ENCODE data around the gene IPCEF1.
A peak's percentile ranks its signal among the peaks of the same experiment; 100 is the strongest.

The IPCEF1 gene

DNA sequence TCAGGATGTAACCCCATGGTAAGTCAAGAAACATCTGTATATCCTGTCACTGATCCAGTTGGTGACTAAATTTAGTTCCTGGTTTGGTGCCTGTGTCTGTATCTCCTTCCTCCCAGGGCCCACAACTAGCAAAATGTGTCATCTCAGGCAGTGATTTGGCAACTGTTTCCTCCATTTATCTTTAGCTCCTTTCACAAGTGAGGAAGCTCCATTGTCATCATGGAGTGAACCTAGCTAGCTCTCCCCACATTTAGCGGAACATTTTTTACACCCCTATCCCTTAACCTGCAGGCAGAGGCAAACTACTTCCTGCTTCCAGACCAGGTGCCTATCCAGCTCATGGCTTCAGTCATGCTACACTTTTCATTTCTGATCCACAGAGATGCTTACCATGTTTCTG lies 99.5 kb downstream of the IPCEF1 start:
- Histone ChIP-seq H3K27ac (no peak overlapping the region), H3K36me3 (replicated peaks) (no peaks in the 10 kb centered on the region), H3K27me3 (replicated peaks) (no peaks in the 10 kb centered on the region), H3K4me3 (ENCODE audit: low read depth, low read length) (no peak overlapping the region)
- no peak for TF ChIP-seq CTCF (IDR thresholded peaks at IDR 0.05; ENCODE audit: low read depth, low read length, missing control alignments)
- in situ Hi-C loops (cut with HindIII; ENCODE audit: low pct_ligation_motif_present, low sequenced_read_pairs): no loop called here
- DNase-seq: no peak

DNA sequence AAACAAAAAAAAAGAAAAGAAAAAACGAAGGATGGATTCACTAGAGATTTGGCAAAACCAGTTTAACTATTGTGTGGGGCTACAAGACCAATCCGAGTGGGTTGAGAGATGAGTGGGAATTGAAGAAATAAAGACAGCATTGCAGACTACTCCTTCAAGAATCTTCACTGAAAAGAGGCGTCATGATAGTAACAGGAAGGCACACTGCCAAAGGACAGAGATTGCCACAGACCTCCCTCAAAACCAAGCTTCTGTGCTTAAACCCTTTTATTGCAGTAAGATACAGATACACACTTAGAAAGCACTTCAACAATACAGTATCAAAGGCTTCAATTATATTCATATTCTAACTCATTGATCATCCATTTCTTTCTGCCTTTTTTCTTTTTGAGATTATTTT lies 103.9 kb downstream of the IPCEF1 start:
- in situ Hi-C loops (cut with HindIII; ENCODE audit: low pct_ligation_motif_present, low sequenced_read_pairs): no loop called here
- Histone ChIP-seq H3K27me3 (replicated peaks) (no peaks in the 10 kb centered on the region), H3K27ac (no peak overlapping the region), H3K36me3 (replicated peaks) (no peaks in the 10 kb centered on the region), H3K4me3 (ENCODE audit: low read depth, low read length) (no peak overlapping the region)
- no peak for TF ChIP-seq CTCF (IDR thresholded peaks at IDR 0.05; ENCODE audit: low read depth, low read length, missing control alignments)
- no peak for DNase-seq

DNA sequence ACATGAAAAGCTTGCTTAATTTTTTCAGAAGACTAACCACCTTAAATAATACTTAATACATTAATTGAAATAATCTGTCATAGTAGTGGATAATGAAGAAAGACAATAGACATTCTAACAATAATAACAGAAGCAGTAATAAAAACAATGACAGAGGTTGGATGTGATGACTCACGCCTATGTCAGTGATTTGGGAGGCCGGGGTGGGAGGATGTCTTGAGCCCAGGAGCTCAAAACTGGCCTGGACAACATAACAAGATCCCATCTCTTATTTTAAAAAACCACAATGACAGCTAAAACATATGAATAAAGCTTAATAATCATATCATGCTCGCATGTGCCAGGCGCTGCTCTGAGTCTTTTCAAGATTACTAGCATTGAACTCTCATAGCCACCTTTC lies 105.5 kb downstream of the IPCEF1 start:
- no peak for TF ChIP-seq CTCF (IDR thresholded peaks at IDR 0.05; ENCODE audit: low read depth, low read length, missing control alignments)

GRCh38 chr6:154249499-154250298 lies 106.9 kb downstream of the IPCEF1 start:
- H3K27me3 ChIP-seq (replicated peaks): no peaks in the 10 kb centered on the region
- H3K4me3 ChIP-seq (ENCODE audit: low read depth, low read length): no peak overlapping the region
- no peaks in the 10 kb centered on the region for H3K36me3 ChIP-seq (replicated peaks)
- in situ Hi-C loops (cut with HindIII; ENCODE audit: low pct_ligation_motif_present, low sequenced_read_pairs): no loop called here
- no peak for DNase-seq
- no peak for TF ChIP-seq CTCF (IDR thresholded peaks at IDR 0.05; ENCODE audit: low read depth, low read length, missing control alignments)
- no peak overlapping the region for H3K27ac ChIP-seq

More for the DNA sequence above, 105.5 kb downstream of the IPCEF1 start:
- H3K27ac ChIP-seq: no peak overlapping the region
- DNase-seq: peak; percentile 18
- no peaks in the 10 kb centered on the region for H3K27me3 ChIP-seq (replicated peaks)
- H3K36me3 ChIP-seq (replicated peaks): no peaks in the 10 kb centered on the region
- H3K4me3 ChIP-seq (ENCODE audit: low read depth, low read length): no peak overlapping the region
- in situ Hi-C loops (cut with HindIII; ENCODE audit: low pct_ligation_motif_present, low sequenced_read_pairs): no loop called here

GRCh38 chr6:154247119-154247861 lies 109.3 kb downstream of the IPCEF1 start:
- in situ Hi-C loops (cut with HindIII; ENCODE audit: low pct_ligation_motif_present, low sequenced_read_pairs): no loop called here
- no peak for DNase-seq
- no peak overlapping the region for H3K27ac ChIP-seq

More at GRCh38 chr6:154247119-154247861, 109.3 kb downstream of the IPCEF1 start:
- no peak for TF ChIP-seq CTCF (IDR thresholded peaks at IDR 0.05; ENCODE audit: low read depth, low read length, missing control alignments)
- no peaks in the 10 kb centered on the region for H3K27me3 ChIP-seq (replicated peaks)
- no peaks in the 10 kb centered on the region for H3K36me3 ChIP-seq (replicated peaks)
- H3K4me3 ChIP-seq (ENCODE audit: low read depth, low read length): no peak overlapping the region

Measured in brain microvascular endothelial cell (primary cell).